ENCODE data around the gene HIVEP3. TPM values are rescaled to one million over a fixed set of nuclear protein-coding genes. Genes with fewer than 3 reads are reported as not detected.
"Not testable (repeated sequence)": the region's sequence is repeated elsewhere in the genome, so short reads cannot be mapped to it uniquely, and the experiment has no call there.

Gene HIVEP3
- total RNA-seq, 2 experiments from 2014 or later, result 26.3 to 27.2 TPM

GRCh38 chr1:41925712-41926111, 7.0 kb upstream of the HIVEP3 start:
- ChIA-PET CTCF (interaction anchor here (1.0 kb wide), 1 partner anchor 109 kb away, joined by 4 read pairs; no protein-coding TSS in a partner anchor), POLR2A (no interaction called here)

- ChIA-PET POLR2A (no interaction called here), CTCF (no interaction called here)
Measured at GRCh38 chr1:41924911-41925310, 6.2 kb upstream of the HIVEP3 start.

GRCh38 chr1:41921271-41921670, 2.5 kb upstream of the HIVEP3 start:
- CTCF ChIA-PET, result not testable (repeated sequence)

GRCh38 chr1:41920658-41921057, 1.9 kb upstream of the HIVEP3 start:
- CTCF ChIA-PET, result interaction anchor here (1.7 to 2.1 kb wide), 2 partner anchors 29 to 114 kb away, joined by 4 to 5 read pairs; no protein-coding TSS in a partner anchor
- POLR2A ChIA-PET, result interaction anchor here (0.6 to 1.5 kb wide), 6 partner anchors 22 to 1473 kb away, joined by 3 to 12 read pairs (median 4); no protein-coding TSS in a partner anchor

More at GRCh38 chr1:41921271-41921670, 2.5 kb upstream of the HIVEP3 start:
- POLR2A ChIA-PET, result not testable (repeated sequence)

- POLR2A ChIA-PET, result interaction anchor here (0.6 to 1.5 kb wide), 6 partner anchors 21 to 1472 kb away, joined by 3 to 12 read pairs (median 4); no protein-coding TSS in a partner anchor
- CTCF ChIA-PET, result interaction anchor here (1.7 to 2.1 kb wide), 3 partner anchors 28 to 345 kb away, joined by 4 to 5 read pairs (median 4); no protein-coding TSS in a partner anchor
Measured at GRCh38 chr1:41919764-41920397, 1.2 kb upstream of the HIVEP3 start.

- POLR2A ChIA-PET, result interaction anchor here (1.3 to 1.5 kb wide), 2 partner anchors 27 to 257 kb away, joined by 5 to 12 read pairs; no protein-coding TSS in a partner anchor
- CTCF ChIA-PET, result interaction anchor here (1.7 to 2.1 kb wide), 3 partner anchors 27 to 345 kb away, joined by 4 to 5 read pairs (median 4); no protein-coding TSS in a partner anchor
Measured at GRCh38 chr1:41919131-41919530, 409 bp upstream of the HIVEP3 start.

- CTCF ChIA-PET, result interaction anchor here (0.9 to 1.3 kb wide), 3 partner anchors 15 to 53 kb away, joined by 3 read pairs; no protein-coding TSS in a partner anchor
- POLR2A ChIA-PET, result interaction anchor here (1.0 kb wide), 1 partner anchor 25 kb away, joined by 7 read pairs; no protein-coding TSS in a partner anchor
Measured at GRCh38 chr1:41917835-41918449, 780 bp downstream of the HIVEP3 start.

- ChIA-PET POLR2A (interaction anchor here (1.0 kb wide), 1 partner anchor 24 kb away, joined by 7 read pairs; no protein-coding TSS in a partner anchor), CTCF (interaction anchor here (1.0 to 1.3 kb wide), 3 partner anchors 14 to 105 kb away, joined by 3 read pairs; no protein-coding TSS in a partner anchor)
Measured at GRCh38 chr1:41917076-41917475, 1.6 kb downstream of the HIVEP3 start.

GRCh38 chr1:41915786-41916571, 2.7 kb downstream of the HIVEP3 start:
- ChIA-PET POLR2A (no interaction called here), CTCF (interaction anchor here (1.2 to 1.3 kb wide), 2 partner anchors 17 to 104 kb away, joined by 3 to 5 read pairs; no protein-coding TSS in a partner anchor)

- POLR2A ChIA-PET, result no interaction called here
- CTCF ChIA-PET, result no interaction called here
Measured at GRCh38 chr1:41914516-41914915, 4.2 kb downstream of the HIVEP3 start.

- POLR2A ChIA-PET, result no interaction called here
Measured at GRCh38 chr1:41913014-41913413, 5.7 kb downstream of the HIVEP3 start.

GRCh38 chr1:41908288-41908895, 10.3 kb downstream of the HIVEP3 start:
- POLR2A ChIA-PET, result no interaction called here
- CTCF ChIA-PET, result no interaction called here

More at GRCh38 chr1:41913014-41913413, 5.7 kb downstream of the HIVEP3 start:
- CTCF ChIA-PET, result no interaction called here

- CTCF ChIA-PET, result no interaction called here
- POLR2A ChIA-PET, result no interaction called here
Measured at GRCh38 chr1:41907446-41907845, 11.3 kb downstream of the HIVEP3 start.

- POLR2A ChIA-PET, result no interaction called here
- CTCF ChIA-PET, result no interaction called here
Measured at GRCh38 chr1:41906943-41907342, 11.8 kb downstream of the HIVEP3 start.

- POLR2A ChIA-PET, result no interaction called here
- CTCF ChIA-PET, result no interaction called here
Measured at GRCh38 chr1:41905093-41905675, 13.5 kb downstream of the HIVEP3 start.

GRCh38 chr1:41902664-41903063, 16.1 kb downstream of the HIVEP3 start:
- POLR2A ChIA-PET, result no interaction called here
- CTCF ChIA-PET, result interaction anchor here (0.9 kb wide), 1 partner anchor 11 kb away, joined by 3 read pairs; no protein-coding TSS in a partner anchor

GRCh38 chr1:41902159-41902577, 16.6 kb downstream of the HIVEP3 start:
- ChIA-PET POLR2A (no interaction called here), CTCF (interaction anchor here (0.7 to 0.9 kb wide), 2 partner anchors 11 to 130 kb away, joined by 3 read pairs; no protein-coding TSS in a partner anchor)

GRCh38 chr1:41901551-41901950, 17.2 kb downstream of the HIVEP3 start:
- ChIA-PET CTCF (interaction anchor here (0.5 to 0.7 kb wide), 2 partner anchors 131 to 248 kb away, joined by 3 to 5 read pairs; no protein-coding TSS in a partner anchor), POLR2A (no interaction called here)

All from activated CD8-positive, alpha-beta memory T cell treated with anti-CD3 and anti-CD28 coated beads for 36 hours (primary cell).